Heart left ventricle (tissue), 13 donors: ENCODE measurements around the gene BNIP3.

Experiments
- CTCF ChIP-seq, 12 donors: fragments of 200-600 bp; sonication (generic) in 4 of 12; IDR thresholded peaks; one replicate each; pipeline versions ENCODE4 v1.5.0 to v1.8.0; 2018 to 2022; ENCODE audit warnings: antibody characterized with exemption in 12 of 12, mild to moderate bottlenecking in 5 of 12
- POLR2A ChIP-seq, 2 donors: fragments of 450-650 bp; IDR thresholded peaks; one replicate each; pipeline ENCODE4 v1.6.1; 2017; ENCODE audit warnings: antibody characterized with exemption in 2 of 2, mild to moderate bottlenecking in 2 of 2, moderate library complexity in 2 of 2
- donor health status: ischemic (EF 13 %, LVEDD 7.1; RV severe dilation, severe dysfunction).
- donor health status: DM: no; HTN: yes; CAD: no.
- donor health status: DM: no; HTN: no; CAD: no.
- donor health status: ischemic (EF 25% LVEDD 6.9; RV normal size, moderate dysfunction).
- donor health status: ischemic (EF 25% LVEDD 5.7; RV mildly dilated, moderate dysfunction).
- donor health status: ischemic (EF 35%, LVEDD 5.7; RV mildly dilated, moderate dysfunction).
- donor health status: nonischemic (EF 11% LVEDD 7.7; RV severe dilation, severe dysfunction).
- donor health status: DM: yes; HTN: yes; CAD: no.
- donor health status: PGD.
- donor health status: ischemic (EF 29% LVEDD 5.4; RV normal size, mild dysfunction).
- donor health status: nonischemic (EF 23%, LVEDD 6.1; RV moderate dilation, normal function).

DNA sequence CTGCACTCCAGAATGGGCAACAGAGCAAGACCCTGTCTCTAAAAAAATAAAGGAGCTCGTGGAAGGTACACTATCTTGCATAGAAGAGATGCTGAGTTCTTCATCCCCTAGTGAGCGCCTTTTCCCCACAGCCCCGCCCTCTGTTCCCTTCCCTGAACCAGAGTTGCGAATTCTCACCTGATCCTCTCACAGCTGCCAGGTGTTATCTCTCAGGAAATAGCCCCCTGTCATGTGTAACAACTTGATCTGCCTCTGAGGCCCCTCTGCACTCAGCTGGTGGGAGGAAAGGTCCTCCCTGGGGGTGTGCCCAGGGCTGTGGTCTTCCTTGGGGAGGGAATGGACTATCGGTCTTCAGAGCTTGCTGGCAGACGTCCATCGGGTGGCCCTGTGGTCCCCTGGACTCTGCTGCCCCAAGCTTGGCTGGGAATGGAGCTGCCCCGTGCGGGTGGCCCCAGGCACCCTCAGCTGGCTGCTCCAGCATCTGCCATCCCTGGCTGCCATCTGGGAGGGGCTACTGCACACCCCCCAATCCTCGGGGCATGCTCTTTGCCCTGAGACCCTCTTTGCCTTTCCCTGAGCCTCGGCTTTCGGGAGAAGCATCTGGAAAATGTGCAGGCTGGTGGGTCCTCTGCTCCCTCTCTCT lies 21.7 kb upstream of the BNIP3 start:
- TF ChIP-seq POLR2A (IDR thresholded peaks at IDR 0.05) (no peak), CTCF (IDR thresholded peaks at IDR 0.05) (no peak)
